GM20000 (cell line): ENCODE measurements around the gene TVP23A.

Experiments used
- DNase-seq: peaks from one replicate; pipeline ENCODE4 v3.0.0; 2012; ENCODE audit warnings: low spot score
- CTCF ChIP-seq: IDR thresholded peaks from 2 replicates; pipeline ENCODE4 v1.5.1; 2012; ENCODE audit warnings: mild to moderate bottlenecking, control low read depth; ENCODE audit errors: extremely low read depth, missing control alignments

The TVP23A gene

DNA sequence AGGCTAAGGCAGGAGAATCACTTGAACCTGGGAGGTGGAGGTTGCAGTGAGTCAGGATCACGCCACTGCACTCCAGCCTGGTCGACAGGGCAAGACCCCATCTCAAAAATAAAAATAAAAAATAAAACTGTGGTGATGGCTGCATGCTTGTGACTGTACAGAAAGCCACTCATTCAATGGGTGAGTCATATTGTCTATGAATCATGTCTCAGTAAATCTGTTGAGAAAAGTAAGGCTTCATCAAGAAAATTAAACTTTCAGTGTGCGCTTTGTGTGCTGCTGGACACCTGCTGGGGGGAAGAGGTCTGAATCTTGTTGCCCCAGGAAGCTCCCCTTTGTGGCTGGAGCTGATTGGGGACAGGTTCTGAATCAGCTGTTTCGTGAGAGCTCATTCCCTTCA lies 63.7 kb downstream of the TVP23A start:
- no peak for DNase-seq
- no peak for TF ChIP-seq CTCF

GRCh38 chr16:10753670-10754069 lies 64.9 kb downstream of the TVP23A start:
- no peak for DNase-seq
- TF ChIP-seq CTCF: no peak

- peak; percentile 60 for DNase-seq
- TF ChIP-seq CTCF: no peak
Observed at GRCh38 chr16:10752843-10753523, 65.6 kb downstream of the TVP23A start.

DNA sequence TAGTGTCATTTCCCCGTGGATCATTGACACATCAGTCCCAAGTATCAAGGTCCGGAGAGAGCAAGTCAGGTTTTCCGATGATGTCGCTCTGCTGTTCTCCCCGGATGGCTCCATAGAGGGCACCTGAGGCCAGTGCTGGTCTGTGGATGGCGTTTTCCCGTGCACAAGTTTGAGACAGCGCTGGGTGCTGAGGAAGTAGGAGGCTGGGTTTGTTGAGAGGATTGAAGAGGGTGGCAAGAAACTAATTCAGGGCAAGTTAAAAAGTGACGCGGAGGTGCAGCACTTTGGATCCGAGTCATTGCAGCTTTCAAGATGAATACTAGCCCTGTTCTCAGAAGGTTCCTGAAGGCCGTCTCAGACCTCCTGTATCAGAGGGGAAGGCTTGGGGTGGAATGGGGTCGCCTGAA lies 67.3 kb downstream of the TVP23A start:
- peak; percentile 42 for DNase-seq
- no peak for TF ChIP-seq CTCF

GRCh38 chr16:10750793-10751192 lies 67.8 kb downstream of the TVP23A start:
- no peak for DNase-seq
- TF ChIP-seq CTCF: no peak

GRCh38 chr16:10745841-10746240 lies 72.8 kb downstream of the TVP23A start:
- no peak for TF ChIP-seq CTCF
- DNase-seq: no peak

DNA sequence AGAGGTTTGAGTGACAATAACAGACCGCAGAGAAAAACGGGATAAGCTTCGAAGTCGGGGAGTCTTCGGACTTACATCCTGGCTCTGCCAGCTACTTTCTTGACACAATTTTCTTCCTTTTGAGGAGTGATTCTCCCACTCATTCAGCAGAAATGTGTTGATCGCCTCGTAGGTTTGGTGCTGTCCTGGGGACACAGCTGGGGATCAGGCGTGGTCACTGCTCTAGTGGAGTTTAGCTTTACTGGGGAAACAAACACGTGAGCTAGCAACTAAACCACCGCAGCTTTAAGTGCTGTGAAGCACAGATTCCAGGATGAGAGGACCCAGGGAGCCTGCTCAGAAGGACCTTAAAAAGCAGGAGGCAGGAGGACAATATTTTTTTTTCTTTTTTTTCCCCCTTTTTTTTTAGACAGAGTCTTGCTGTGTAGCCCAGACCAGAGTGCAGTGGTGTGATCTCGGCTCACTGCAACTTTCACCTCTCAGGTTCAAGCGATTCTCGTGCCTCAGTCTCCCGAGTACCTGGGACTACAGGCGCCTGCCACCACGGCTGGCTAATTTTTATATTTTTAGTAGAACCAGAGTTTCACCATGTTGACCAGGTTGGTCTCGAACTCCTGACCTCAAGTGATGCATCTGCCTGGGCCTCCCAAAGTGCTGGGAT lies 74.1 kb downstream of the TVP23A start:
- TF ChIP-seq CTCF: no peak
- DNase-seq: no peak
